K562 (cell line): ENCODE data around the gene MAST3. TPM values are rescaled to one million over a fixed set of nuclear protein-coding genes. Genes with fewer than 3 reads are reported as not detected.

ENCODE experiments used
- MGA ChIP-seq: fragments of 450-650 bp; IDR thresholded peaks from 2 replicates; pipeline ENCODE4 v1.6.1; 2016; ENCODE audit warnings: mild to moderate bottlenecking, moderate library complexity
- NEUROD1 ChIP-seq: fragments of 150-350 bp; IDR thresholded peaks from 2 replicates; pipeline ENCODE4 v1.6.1; 2014; ENCODE audit warnings: borderline replicate concordance, low read length, low read depth; ENCODE audit not compliant: partially characterized antibody
- PKNOX1 ChIP-seq: fragments of 450-650 bp; IDR thresholded peaks from 2 replicates; pipeline ENCODE4 v1.6.1; 2016
- REST ChIP-seq, 2 experiments: fragments of 450-650 bp; formaldehyde crosslinking in 1 of 2; IDR thresholded peaks; 2 replicates each; pipeline versions ENCODE4 v1.4.0 to v1.6.1; 2014 to 2020; ENCODE audit warnings: mild to moderate bottlenecking in 2 of 2, borderline replicate concordance in 1 of 2, low read depth in 1 of 2
- polyA plus RNA-seq, 8 experiments: library from polyadenylated mRNA; depleted of rRNA in 4 of 8; stranded (reverse) in 5 of 8; unstranded in 3 of 8; fragments of >200 nt; fragmentation: Nextera tagmentation in 2 of 8; fragmentation: Illumina TruSeq in 1 of 8; extraction: Ambion mirVana in 2 of 8; extraction: Trizol in 1 of 8; gene quantifications; 2 replicates each; pipeline versions ENCODE4 v1.2.1 to v1.2.3, GENCODE V29; 2011 to 2014; ENCODE audit warnings: inconsistent platforms in 1 of 8, missing spikeins in 1 of 8
- total RNA-seq, 7 experiments: library from RNA; depleted of rRNA in 6 of 7; stranded (reverse); fragments of >200 nt in 6 of 7; fragmentation: Illumina TruSeq in 2 of 7; extraction: Trizol in 2 of 7; gene quantifications; 2 replicates each; pipeline versions ENCODE4 v1.2.1 to v1.2.3, GENCODE V29; 2011 to 2021; ENCODE audit warnings: low replicate concordance in 1 of 7

Gene MAST3
- total and polyA plus RNA-seq, 9 of the 15 experiments (the other 6 are each of a cell fraction or from before 2014, with no cell fraction given): 0.94 to 9.9 (median 2.4) TPM

GRCh38 chr19:18156841-18157464, 59.4 kb downstream of the MAST3 start (continued):
- TF ChIP-seq REST (IDR thresholded peaks at IDR 0.05; ENCODE audit: borderline replicate concordance) (peak; percentile 86), REST (CRISPR knock-in tag; IDR thresholded peaks at IDR 0.05; ENCODE audit: low read depth) (no peak), PKNOX1 (no peak), NEUROD1 (peak; percentile 63), MGA (peak; percentile 79)
